HG02763 (cell line): ENCODE results near the gene SH3PXD2B.
"Not testable (repeated sequence)": the region's sequence is repeated elsewhere in the genome, so short reads cannot be mapped to it uniquely, and the experiment has no call there.

ENCODE experiments used
- ATAC-seq: cut with Tn5 transposase; IDR thresholded peaks from one replicate; pipeline ENCODE4 v1.9.1; 2021; ENCODE audit warnings: mild to moderate bottlenecking, moderate library complexity; ENCODE audit not compliant: unreplicated experiment

The SH3PXD2B gene

GRCh38 chr5:172311605-172312004 lies 142.7 kb downstream of the SH3PXD2B start:
- ATAC-seq = no peak

- ATAC-seq = no peak
Measured at GRCh38 chr5:172311026-172311425, 143.3 kb downstream of the SH3PXD2B start.

- no peak for ATAC-seq
Measured at GRCh38 chr5:172305380-172305779, 148.9 kb downstream of the SH3PXD2B start.

- ATAC-seq = no peak
Measured at GRCh38 chr5:172303572-172304335, 150.6 kb downstream of the SH3PXD2B start.

- ATAC-seq = no peak
Measured at GRCh38 chr5:172303162-172303561, 151.2 kb downstream of the SH3PXD2B start.

- ATAC-seq = no peak
Measured at GRCh38 chr5:172302047-172302710, 152.1 kb downstream of the SH3PXD2B start.

GRCh38 chr5:172299916-172300439 lies 154.3 kb downstream of the SH3PXD2B start:
- no peak for ATAC-seq

- ATAC-seq = no peak
Measured at GRCh38 chr5:172294831-172295230, 159.5 kb downstream of the SH3PXD2B start.

- no peak for ATAC-seq
Measured at GRCh38 chr5:172293745-172294342, 160.5 kb downstream of the SH3PXD2B start.

GRCh38 chr5:172293054-172293744 lies 161.1 kb downstream of the SH3PXD2B start:
- no peak for ATAC-seq

- ATAC-seq = not testable (repeated sequence)
Measured at GRCh38 chr5:172291837-172292236, 162.5 kb downstream of the SH3PXD2B start.

GRCh38 chr5:172288465-172288864 lies 165.9 kb downstream of the SH3PXD2B start:
- no peak for ATAC-seq

GRCh38 chr5:172287140-172287539 lies 167.2 kb downstream of the SH3PXD2B start:
- ATAC-seq = not testable (repeated sequence)

- ATAC-seq = no peak
Measured at GRCh38 chr5:172285226-172286143, 168.8 kb downstream of the SH3PXD2B start.

- ATAC-seq = no peak
Measured at GRCh38 chr5:172284611-172284980, 169.7 kb downstream of the SH3PXD2B start.

GRCh38 chr5:172283862-172284610 lies 170.3 kb downstream of the SH3PXD2B start:
- peak; percentile 87 for ATAC-seq

GRCh38 chr5:172283020-172283861 lies 171.1 kb downstream of the SH3PXD2B start, which contains the start of gene UBTD2:
UBTD2 (minus strand) TSS chr5:172283764; CDS start chr5:172283665, 99 bp downstream.
- peak; percentile 90 for ATAC-seq

- no peak for ATAC-seq
Measured at GRCh38 chr5:172282272-172283019, 171.9 kb downstream of the SH3PXD2B start.
